Activated naive CD4-positive, alpha-beta T cell treated with anti-CD3 and anti-CD28 coated beads, Interleukin-2, amount 10 ng/mL, durations not matched to agents 7 days and 5 days (primary cell): ENCODE results near the gene LAMB2.
A peak's percentile ranks its signal among the peaks of the same experiment; 100 is the strongest.

Experiments used
- CTCF ChIA-PET: fragments of 350-600 bp; sonication (Branson Sonifier 250); formaldehyde crosslinking; loops from one replicate; lab custom pipeline; 2021; ENCODE audit warnings: antibody characterized with exemption; lab: Charles Lee
- DNase-seq: peaks from one replicate; pipeline ENCODE4 v3.0.0-alpha.2; 2020
- H3K27ac Mint-ChIP-seq: one replicate; pipeline ENCODE4 v1.8.0; 2021; ENCODE audit warnings: mild to moderate bottlenecking, moderate library complexity, mixed read lengths
- H3K27me3 Mint-ChIP-seq: one replicate; pipeline ENCODE4 v1.8.0; 2021; ENCODE audit warnings: mild to moderate bottlenecking, mixed read lengths
- H3K36me3 Mint-ChIP-seq: one replicate; pipeline ENCODE4 v1.8.0; 2021; ENCODE audit warnings: mixed read lengths
- H3K4me1 Mint-ChIP-seq: one replicate; pipeline ENCODE4 v1.8.0; 2021; ENCODE audit warnings: mixed read lengths
- H3K4me3 Mint-ChIP-seq: one replicate; pipeline ENCODE4 v1.8.0; 2021; ENCODE audit warnings: mild to moderate bottlenecking, moderate library complexity, mixed read lengths
- H3K9me3 Mint-ChIP-seq: one replicate; pipeline ENCODE4 v1.8.0; 2021; ENCODE audit warnings: mixed read lengths

Gene LAMB2

DNA sequence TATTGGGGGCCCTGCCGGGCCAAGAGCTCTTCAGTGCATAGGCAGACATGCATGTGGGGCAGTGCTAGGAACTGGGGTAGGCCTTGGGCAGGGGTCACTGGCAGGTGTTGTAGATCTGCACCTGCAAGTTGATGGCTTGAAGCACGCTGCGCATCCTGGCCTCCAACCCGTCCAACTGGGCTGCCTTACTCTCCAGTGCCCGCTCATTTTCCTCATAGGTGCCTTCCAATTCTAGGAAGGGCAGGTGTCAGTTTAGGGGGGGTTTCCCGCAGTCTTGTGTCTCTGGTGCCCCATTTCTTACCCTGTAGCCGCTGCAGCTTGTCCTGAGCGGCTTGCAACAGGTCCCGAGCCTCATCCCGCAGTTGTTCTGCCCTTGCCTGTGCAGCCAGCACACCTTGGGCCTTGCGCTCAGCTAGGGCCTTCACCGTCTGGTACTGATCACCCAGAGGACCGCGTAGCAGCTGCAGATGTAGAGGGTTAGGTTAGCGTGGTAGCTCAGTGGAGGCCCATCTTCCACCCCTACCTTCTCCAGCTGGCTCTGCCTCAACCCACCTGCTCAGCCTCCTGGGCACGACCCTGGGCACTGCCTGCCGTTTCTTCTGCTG is 11.6 kb downstream of the LAMB2 start:
- Mint-ChIP-seq H3K27me3 (no peaks in the 10 kb centered on the region), H3K27ac (peak overlapping the region; percentile 92), H3K36me3 (peaks cover 18% of the 10 kb centered on the region), H3K4me3 (peak overlapping the region; percentile 87), H3K4me1 (peaks cover 24% of the 10 kb centered on the region), H3K9me3 (no peaks in the 10 kb centered on the region)
- CTCF ChIA-PET: interaction anchor here (0.6 to 1.4 kb wide), 3 partner anchors 27 to 352 kb away, joined by 3 to 4 read pairs (median 3); partner anchors contain the start of genes NDUFAF3 and QRICH1
- DNase-seq: peak; percentile 28

DNA sequence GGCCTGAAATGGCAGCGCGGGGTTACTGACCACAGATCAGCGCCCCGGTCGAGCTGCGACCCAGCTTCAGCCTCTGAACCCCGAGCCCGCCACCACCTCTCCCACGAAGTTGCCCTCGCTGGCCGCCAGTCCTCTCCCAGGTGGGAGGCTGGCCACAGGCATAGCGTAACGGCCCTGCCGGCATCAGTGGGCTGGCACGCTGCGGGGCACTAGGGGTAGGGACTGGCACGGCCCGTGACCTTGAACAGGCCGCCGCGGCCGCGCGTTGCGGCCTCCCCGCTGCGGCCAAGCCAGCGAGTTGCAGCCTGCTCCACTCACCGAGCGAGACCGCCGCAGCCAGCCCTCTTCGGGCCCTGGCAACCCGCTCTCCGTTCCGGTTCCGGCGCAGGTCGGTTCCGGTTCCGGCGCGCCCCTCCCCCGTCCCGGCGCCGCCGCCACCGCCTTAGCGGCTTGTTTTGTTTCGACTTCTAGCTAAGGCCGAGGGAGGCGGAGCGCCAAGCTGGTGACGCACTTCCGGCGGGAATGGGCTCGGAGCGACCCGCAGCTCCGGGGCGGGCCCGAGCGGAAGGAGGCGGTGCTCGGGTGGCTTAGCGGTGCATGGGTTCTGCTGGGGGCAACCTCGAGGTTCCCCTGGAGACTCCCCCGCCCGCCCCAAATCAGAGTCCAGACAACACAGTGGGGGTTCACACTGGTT is 12.3 kb downstream of the LAMB2 start, which contains the start of gene USP19:
Gene USP19, minus strand, starts transcription at position 386 of the 694 bp plus-strand sequence. CDS start 1,678 bp downstream, outside the sequence.
- CTCF ChIA-PET: interaction anchor here (0.6 to 1.4 kb wide), 4 partner anchors 26 to 351 kb away, joined by 3 to 4 read pairs (median 4); partner anchors contain the start of genes NDUFAF3 and QRICH1
- Mint-ChIP-seq H3K36me3 (peaks cover 25% of the 10 kb centered on the region), H3K4me1 (peaks cover 24% of the 10 kb centered on the region), H3K27me3 (no peaks in the 10 kb centered on the region), H3K9me3 (no peaks in the 10 kb centered on the region), H3K27ac (peak within 1 kb of the TSS; percentile 92), H3K4me3 (peak within 1 kb of the TSS; percentile 87)
- peak; percentile 96 for DNase-seq

DNA sequence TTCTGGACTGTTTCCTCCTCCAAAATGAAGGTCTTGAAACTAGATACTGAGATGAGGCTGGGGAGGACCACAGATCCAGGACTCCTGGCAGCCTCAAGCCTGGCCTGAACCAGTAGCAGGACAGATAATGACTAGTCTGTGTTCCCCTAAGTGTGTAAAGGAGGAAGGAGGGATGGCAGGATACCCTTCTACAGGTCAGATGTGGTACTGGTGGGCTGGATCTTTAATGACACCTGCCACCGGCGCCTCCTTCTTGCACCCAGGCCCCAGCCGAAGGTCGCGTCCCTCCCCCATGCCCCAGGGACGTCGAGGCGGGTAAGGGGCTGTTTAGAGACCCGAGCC is 12.8 kb downstream of the LAMB2 start:
- Mint-ChIP-seq H3K27ac (peak overlapping the region; percentile 92), H3K9me3 (no peaks in the 10 kb centered on the region), H3K27me3 (no peaks in the 10 kb centered on the region), H3K36me3 (peaks cover 30% of the 10 kb centered on the region), H3K4me3 (peak overlapping the region; percentile 87), H3K4me1 (peaks cover 24% of the 10 kb centered on the region)
- DNase-seq: peak; percentile 42
- CTCF ChIA-PET: interaction anchor here (1.1 to 1.4 kb wide), 2 partner anchors 98 to 132 kb away, joined by 3 to 4 read pairs; partner anchors contain the start of gene NDUFAF3

DNA sequence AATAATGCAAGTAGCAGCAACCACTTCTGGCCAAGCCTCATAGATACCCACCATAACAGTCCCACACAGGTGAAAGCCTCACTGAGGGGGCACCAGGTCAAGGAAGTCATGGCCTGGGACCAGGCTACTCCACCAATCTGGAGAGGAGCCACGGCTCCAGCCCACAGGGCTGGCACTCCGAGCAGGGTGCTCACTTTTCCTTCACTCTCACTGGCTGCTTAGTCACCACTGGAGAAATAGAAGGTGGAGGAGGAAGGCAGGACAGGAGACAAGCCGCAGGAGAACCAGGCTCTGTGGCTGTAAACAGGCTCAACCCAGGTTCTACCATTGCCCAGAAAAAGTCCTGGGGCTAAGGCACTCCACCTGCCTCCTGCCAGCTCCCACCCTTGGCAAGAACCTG is 13.4 kb downstream of the LAMB2 start:
- peak overlapping the region; percentile 87 for H3K4me3 Mint-ChIP-seq
- peaks cover 33% of the 10 kb centered on the region for H3K36me3 Mint-ChIP-seq
- no peak for DNase-seq
- peaks cover 24% of the 10 kb centered on the region for H3K4me1 Mint-ChIP-seq
- peak overlapping the region; percentile 92 for H3K27ac Mint-ChIP-seq
- H3K9me3 Mint-ChIP-seq: no peaks in the 10 kb centered on the region
- CTCF ChIA-PET: no interaction called here
- no peaks in the 10 kb centered on the region for H3K27me3 Mint-ChIP-seq

GRCh38 chr3:49119036-49119435 is 13.8 kb downstream of the LAMB2 start:
- Mint-ChIP-seq H3K9me3 (no peaks in the 10 kb centered on the region), H3K36me3 (peaks cover 34% of the 10 kb centered on the region), H3K4me1 (peaks cover 24% of the 10 kb centered on the region), H3K27ac (peak overlapping the region; percentile 92), H3K4me3 (peak overlapping the region; percentile 87), H3K27me3 (no peaks in the 10 kb centered on the region)
- CTCF ChIA-PET: no interaction called here
- no peak for DNase-seq

- CTCF ChIA-PET: no interaction called here
- Mint-ChIP-seq H3K9me3 (no peaks in the 10 kb centered on the region), H3K4me3 (no peak overlapping the region), H3K4me1 (no peaks in the 10 kb centered on the region), H3K27ac (no peak overlapping the region), H3K36me3 (peaks cover 49% of the 10 kb centered on the region), H3K27me3 (no peaks in the 10 kb centered on the region)
- no peak for DNase-seq
Observed at GRCh38 chr3:49112262-49112661, 20.6 kb downstream of the LAMB2 start.

DNA sequence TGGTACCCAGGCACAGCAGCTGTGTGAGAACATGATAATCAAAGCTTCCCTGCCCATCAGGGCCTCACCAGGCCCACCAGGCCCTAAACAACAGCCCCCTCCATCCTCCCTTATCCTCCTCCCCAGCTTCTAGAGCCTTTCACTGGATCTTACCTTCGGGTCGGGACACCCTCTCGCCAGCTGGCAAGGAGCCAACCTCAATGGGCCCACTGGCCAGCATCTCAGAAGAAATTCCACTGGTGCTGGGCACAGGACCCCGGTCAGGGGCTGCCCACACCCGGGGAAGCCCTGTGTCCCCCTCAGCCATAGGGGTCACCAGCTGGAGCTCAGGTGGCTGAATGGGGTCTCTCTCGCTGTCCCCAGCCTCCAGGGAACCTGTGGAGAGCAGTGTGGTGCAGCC is 21.5 kb downstream of the LAMB2 start:
- Mint-ChIP-seq H3K9me3 (no peaks in the 10 kb centered on the region), H3K27ac (peak overlapping the region; percentile 55), H3K36me3 (peaks cover 44% of the 10 kb centered on the region)

GRCh38 chr3:49110780-49111179 is 22.1 kb downstream of the LAMB2 start:
- no peak overlapping the region for H3K27ac Mint-ChIP-seq
- H3K4me3 Mint-ChIP-seq: no peak overlapping the region
- H3K36me3 Mint-ChIP-seq: peaks cover 38% of the 10 kb centered on the region
- CTCF ChIA-PET: no interaction called here
- no peak for DNase-seq
- H3K27me3 Mint-ChIP-seq: no peaks in the 10 kb centered on the region
- peaks cover 4% of the 10 kb centered on the region for H3K4me1 Mint-ChIP-seq
- H3K9me3 Mint-ChIP-seq: no peaks in the 10 kb centered on the region

More for the DNA sequence above, 21.5 kb downstream of the LAMB2 start:
- H3K4me3 Mint-ChIP-seq: no peak overlapping the region
- DNase-seq: no peak
- no peaks in the 10 kb centered on the region for H3K4me1 Mint-ChIP-seq
- no peaks in the 10 kb centered on the region for H3K27me3 Mint-ChIP-seq
- CTCF ChIA-PET: no interaction called here

DNA sequence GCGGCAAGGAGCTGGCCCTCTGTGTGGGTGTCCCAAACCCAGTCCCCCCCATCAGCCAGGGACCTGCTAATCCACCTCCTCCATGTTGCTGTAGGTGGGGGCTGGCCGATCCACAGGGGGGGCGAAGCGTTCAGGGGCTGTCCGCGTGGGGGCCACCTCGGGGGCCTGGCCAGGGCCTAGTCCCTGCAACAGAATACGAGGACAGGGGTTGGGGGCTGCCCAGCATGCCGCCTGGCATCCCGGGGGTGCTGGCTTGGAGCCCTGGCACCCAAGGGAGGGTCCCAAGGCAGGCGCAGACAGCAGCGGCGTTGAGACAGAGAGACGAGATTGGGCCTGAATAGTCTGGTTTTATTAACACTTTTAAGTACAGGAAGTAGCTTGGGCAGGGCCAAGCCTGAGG is 24.5 kb downstream of the LAMB2 start:
- Mint-ChIP-seq H3K4me1 (peaks cover 26% of the 10 kb centered on the region), H3K4me3 (no peak overlapping the region), H3K27me3 (no peaks in the 10 kb centered on the region), H3K27ac (no peak overlapping the region), H3K36me3 (peaks cover 34% of the 10 kb centered on the region), H3K9me3 (no peaks in the 10 kb centered on the region)
- CTCF ChIA-PET: interaction anchor here (1.5 kb wide), 1 partner anchor 13 kb away, joined by 3 read pairs; no protein-coding TSS in a partner anchor
- DNase-seq: no peak

DNA sequence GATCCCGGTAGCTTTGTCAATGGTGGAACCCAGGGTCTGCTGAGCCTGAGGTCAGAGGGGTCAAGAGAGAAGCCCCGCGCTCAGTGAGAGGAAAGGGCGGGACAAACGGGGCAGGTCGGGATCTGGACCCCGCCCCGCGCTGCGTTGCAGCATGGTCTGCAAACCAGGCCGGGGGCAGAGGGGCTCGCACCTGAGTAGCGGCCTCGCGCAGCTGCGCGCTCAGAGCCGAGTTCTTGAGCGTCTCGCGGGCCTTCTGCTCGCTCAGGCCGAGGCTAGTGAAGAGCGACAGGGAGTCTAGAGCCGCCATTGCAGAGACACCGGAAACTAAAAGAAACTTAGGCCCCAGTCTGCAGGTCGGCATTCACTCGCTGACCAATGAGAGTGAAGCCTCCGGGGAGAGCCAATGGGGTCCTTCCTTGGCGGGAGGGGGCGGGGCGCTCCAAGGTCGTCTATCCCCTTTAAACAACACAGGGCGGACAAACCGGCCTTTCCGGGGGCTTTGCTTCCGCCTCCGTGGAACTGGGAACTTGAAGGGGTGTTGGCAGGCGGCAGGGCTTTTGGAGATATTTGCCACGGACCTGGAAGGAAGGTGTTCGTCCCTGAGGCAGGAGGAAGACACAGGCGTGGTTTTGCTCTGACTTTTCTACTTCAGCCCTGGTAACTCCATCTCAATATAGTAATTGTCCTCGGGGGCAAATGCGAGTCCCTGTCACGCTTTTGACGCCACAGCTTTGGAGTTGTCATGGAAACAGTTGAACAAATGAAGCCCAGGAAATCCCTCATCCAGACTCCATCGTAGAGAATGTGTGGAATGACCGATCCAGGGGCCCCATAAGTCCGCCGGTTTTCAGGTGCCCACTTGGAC is 28.2 kb downstream of the LAMB2 start, which contains the start of gene QARS1:
Gene QARS1, minus strand, starts transcription at position 331 of the 865 bp plus-strand sequence. Its CDS starts 24 bp downstream, at position 307.
- CTCF ChIA-PET: interaction anchor here (3.1 kb wide), 1 partner anchor 11 kb away, joined by 17 read pairs; the partner anchor contains the start of gene QRICH1
- H3K27me3 Mint-ChIP-seq: no peaks in the 10 kb centered on the region
- peak; percentile 95 for DNase-seq
- H3K9me3 Mint-ChIP-seq: no peaks in the 10 kb centered on the region
- H3K4me1 Mint-ChIP-seq: peaks cover 35% of the 10 kb centered on the region
- H3K4me3 Mint-ChIP-seq: peak within 1 kb of the TSS; percentile 92
- peak within 1 kb of the TSS; percentile 95 for H3K27ac Mint-ChIP-seq
- H3K36me3 Mint-ChIP-seq: peaks cover 43% of the 10 kb centered on the region

DNA sequence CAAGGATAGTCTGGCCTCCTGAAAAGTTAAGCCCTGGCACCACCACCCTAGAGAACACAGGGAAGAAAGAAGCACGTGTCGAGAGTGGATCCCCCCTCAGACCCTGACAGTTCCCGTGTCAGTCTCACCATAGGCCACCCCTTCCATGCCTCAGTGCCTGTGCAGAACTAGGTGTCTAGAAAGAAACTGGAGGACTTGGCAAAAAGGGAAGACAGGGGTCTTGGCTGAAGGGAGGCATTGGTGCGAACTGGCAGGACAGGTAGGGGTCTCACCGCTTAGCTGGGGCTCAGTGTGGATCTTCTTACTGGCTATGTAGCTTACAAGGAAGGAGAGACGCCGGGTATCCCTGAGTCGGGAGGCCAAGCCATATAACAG is 28.8 kb downstream of the LAMB2 start:
- Mint-ChIP-seq H3K27me3 (no peaks in the 10 kb centered on the region), H3K4me3 (peak overlapping the region; percentile 92), H3K27ac (peak overlapping the region; percentile 95), H3K9me3 (no peaks in the 10 kb centered on the region), H3K36me3 (peaks cover 45% of the 10 kb centered on the region), H3K4me1 (peaks cover 35% of the 10 kb centered on the region)
- CTCF ChIA-PET: interaction anchor here (3.1 kb wide), 1 partner anchor 10 kb away, joined by 17 read pairs; the partner anchor contains the start of gene QRICH1
- no peak for DNase-seq

- H3K4me1 Mint-ChIP-seq: peaks cover 29% of the 10 kb centered on the region
- no peaks in the 10 kb centered on the region for H3K27me3 Mint-ChIP-seq
- H3K27ac Mint-ChIP-seq: no peak overlapping the region
- peaks cover 55% of the 10 kb centered on the region for H3K36me3 Mint-ChIP-seq
- no peak overlapping the region for H3K4me3 Mint-ChIP-seq
- CTCF ChIA-PET: no interaction called here
- no peaks in the 10 kb centered on the region for H3K9me3 Mint-ChIP-seq
- DNase-seq: no peak
Observed at GRCh38 chr3:49100046-49100615, 32.7 kb downstream of the LAMB2 start.

GRCh38 chr3:49098910-49099630 is 33.8 kb downstream of the LAMB2 start:
- H3K27me3 Mint-ChIP-seq: no peaks in the 10 kb centered on the region
- no peak for DNase-seq
- peaks cover 27% of the 10 kb centered on the region for H3K4me1 Mint-ChIP-seq
- H3K9me3 Mint-ChIP-seq: no peaks in the 10 kb centered on the region
- H3K36me3 Mint-ChIP-seq: peaks cover 49% of the 10 kb centered on the region
- CTCF ChIA-PET: no interaction called here
- H3K27ac Mint-ChIP-seq: no peak overlapping the region
- no peak overlapping the region for H3K4me3 Mint-ChIP-seq
